Embryonic facial prominence (tissue), 1 donor: ENCODE results near the gene PHLDB1.
"Not testable (repeated sequence)": the region's sequence is repeated elsewhere in the genome, so short reads cannot be mapped to it uniquely, and the experiment has no call there.

Experiments used
- DNase-seq: peaks from one replicate; pipeline ENCODE4 v3.0.0-alpha.2; 2016; ENCODE audit errors: extremely low spot score

PHLDB1 gene

GRCh38 chr11:118684187-118684586, 76.8 kb downstream of the PHLDB1 start:
- DNase-seq: no peak

- no peak for DNase-seq
These were observed 80.5 kb downstream of the PHLDB1 start for GRCh38 chr11:118687906-118688305.

- DNase-seq: not testable (repeated sequence)
These were observed 80.9 kb downstream of the PHLDB1 start for GRCh38 chr11:118688339-118688738.

- DNase-seq: no peak
These were observed 81.6 kb downstream of the PHLDB1 start for GRCh38 chr11:118688851-118689502.

GRCh38 chr11:118689503-118689851, 82.1 kb downstream of the PHLDB1 start:
- DNase-seq: no peak

- peak; percentile 53 for DNase-seq
These were observed 82.6 kb downstream of the PHLDB1 start for GRCh38 chr11:118689852-118690552.

- no peak for DNase-seq
These were observed 83.3 kb downstream of the PHLDB1 start for GRCh38 chr11:118690553-118691304.

- DNase-seq: no peak
These were observed 84.8 kb downstream of the PHLDB1 start for GRCh38 chr11:118691926-118692830.

GRCh38 chr11:118694185-118694584, 86.8 kb downstream of the PHLDB1 start:
- no peak for DNase-seq

- DNase-seq: no peak
These were observed 87.4 kb downstream of the PHLDB1 start for GRCh38 chr11:118694771-118695170.

GRCh38 chr11:118696673-118697226, 89.3 kb downstream of the PHLDB1 start:
- DNase-seq: no peak

GRCh38 chr11:118697346-118697745, 89.9 kb downstream of the PHLDB1 start:
- no peak for DNase-seq

- DNase-seq: no peak
These were observed 92.2 kb downstream of the PHLDB1 start for GRCh38 chr11:118699506-118700220.

- DNase-seq: no peak
These were observed 96.2 kb downstream of the PHLDB1 start for GRCh38 chr11:118703563-118704106.

- no peak for DNase-seq
These were observed 97.8 kb downstream of the PHLDB1 start for GRCh38 chr11:118705111-118705741.

GRCh38 chr11:118705791-118706545, 98.6 kb downstream of the PHLDB1 start:
- no peak for DNase-seq

GRCh38 chr11:118706546-118706825, 99.1 kb downstream of the PHLDB1 start:
- no peak for DNase-seq
